ENCODE measurements around the gene ATP6V0E2.

- TF ChIP-seq POLR2AphosphoS5 (IDR thresholded peaks at IDR 0.05) (no peak), CTCF (IDR thresholded peaks at IDR 0.05 in 8 of 11, conservative IDR thresholded peaks at IDR 0.05 in 3 of 11) (no peak)
These were observed 27.7 kb upstream of the ATP6V0E2 start for GRCh38 chr7:149846021-149846420.
